ENCODE measurements around the gene LAMTOR2.

DNA sequence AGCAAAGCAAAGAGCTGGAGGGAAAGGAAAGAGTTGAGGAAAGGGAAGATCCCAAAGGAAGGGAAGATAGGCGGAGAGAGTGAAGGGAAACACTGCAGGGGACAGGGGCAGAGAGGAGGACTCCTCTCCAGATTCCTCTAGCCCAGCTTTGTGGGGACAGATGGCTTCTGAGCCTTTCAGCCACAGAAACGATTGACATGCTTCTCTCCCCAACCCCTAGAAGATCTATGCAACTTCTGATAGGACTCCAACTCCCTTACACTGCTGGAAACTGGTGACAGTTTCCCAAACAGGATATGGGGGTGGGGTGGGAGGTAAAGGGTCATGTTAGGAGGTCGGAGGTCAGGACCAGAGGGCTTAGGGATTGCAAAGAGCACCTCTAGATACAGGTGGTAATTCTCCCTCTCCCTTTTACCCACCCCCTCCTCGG, 21.2 kb downstream of the LAMTOR2 start:
- TF ChIP-seq, protein P1, sequence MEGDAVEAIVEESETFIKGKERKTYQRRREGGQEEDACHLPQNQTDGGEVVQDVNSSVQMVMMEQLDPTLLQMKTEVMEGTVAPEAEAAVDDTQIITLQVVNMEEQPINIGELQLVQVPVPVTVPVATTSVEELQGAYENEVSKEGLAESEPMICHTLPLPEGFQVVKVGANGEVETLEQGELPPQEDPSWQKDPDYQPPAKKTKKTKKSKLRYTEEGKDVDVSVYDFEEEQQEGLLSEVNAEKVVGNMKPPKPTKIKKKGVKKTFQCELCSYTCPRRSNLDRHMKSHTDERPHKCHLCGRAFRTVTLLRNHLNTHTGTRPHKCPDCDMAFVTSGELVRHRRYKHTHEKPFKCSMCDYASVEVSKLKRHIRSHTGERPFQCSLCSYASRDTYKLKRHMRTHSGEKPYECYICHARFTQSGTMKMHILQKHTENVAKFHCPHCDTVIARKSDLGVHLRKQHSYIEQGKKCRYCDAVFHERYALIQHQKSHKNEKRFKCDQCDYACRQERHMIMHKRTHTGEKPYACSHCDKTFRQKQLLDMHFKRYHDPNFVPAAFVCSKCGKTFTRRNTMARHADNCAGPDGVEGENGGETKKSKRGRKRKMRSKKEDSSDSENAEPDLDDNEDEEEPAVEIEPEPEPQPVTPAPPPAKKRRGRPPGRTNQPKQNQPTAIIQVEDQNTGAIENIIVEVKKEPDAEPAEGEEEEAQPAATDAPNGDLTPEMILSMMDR (IDR thresholded peaks at IDR 0.05) = no peak
- TF ChIP-seq POLR2A (IDR thresholded peaks at IDR 0.05) = no peak
- TF ChIP-seq EP300 (IDR thresholded peaks at IDR 0.05) = no peak

Measured in tibial nerve (tissue), 4 donors.